GM10266 (cell line): ENCODE measurements around the gene AXIN1.

Experiments used
- DNase-seq: peaks from one replicate; pipeline ENCODE4 v3.0.0; 2012; ENCODE audit errors: extremely low spot score
- CTCF ChIP-seq: IDR thresholded peaks from 2 replicates; pipeline ENCODE4 v1.5.1; 2012; ENCODE audit warnings: mild to moderate bottlenecking, low read depth; ENCODE audit not compliant: control insufficient read depth, insufficient read depth; ENCODE audit errors: missing control alignments

Gene AXIN1

GRCh38 chr16:239948-240277 is 112.6 kb downstream of the AXIN1 start:
- no peak for TF ChIP-seq CTCF
- no peak for DNase-seq
